Gastroesophageal sphincter (tissue), 4 donors: ENCODE data around the gene CACNA1A. TPM values are rescaled to one million over a fixed set of nuclear protein-coding genes. Genes with fewer than 3 reads are reported as not detected.

Source experiments
- ATAC-seq: fragments of 150-250 bp; one replicate; pipeline ENCODE4 v1.9.1; 2016; ENCODE audit warnings: mild to moderate bottlenecking, moderate library complexity
- H3K27ac ChIP-seq, 4 donors: fragments of 200-600 bp; sonication (generic) in 3 of 4; 1 replicate in 3 of 4; 2 replicates in 1 of 4; pipeline ENCODE4 v1.5.1; 2016 to 2019
- H3K27me3 ChIP-seq: fragments of 200-600 bp; sonication (generic); one replicate; pipeline ENCODE4 v1.5.1; 2019
- H3K36me3 ChIP-seq, 2 donors: fragments of 200-600 bp; sonication (generic); one replicate each; pipeline ENCODE4 v1.5.1; 2019; ENCODE audit warnings: control low read depth in 1 of 2
- H3K4me1 ChIP-seq, 3 donors: fragments of 200-600 bp; sonication (generic); 1 replicate in 2 of 3; 2 replicates in 1 of 3; pipeline ENCODE4 v1.5.1; 2016 to 2019; ENCODE audit warnings: control low read depth in 2 of 3
- H3K4me3 ChIP-seq, 2 donors: fragments of 200-600 bp; sonication (generic); one replicate each; pipeline ENCODE4 v1.5.1; 2019; ENCODE audit warnings: mild to moderate bottlenecking in 1 of 2, moderate library complexity in 1 of 2
- H3K9me3 ChIP-seq, 3 donors: fragments of 200-600 bp; sonication (generic); one replicate each; pipeline ENCODE4 v1.5.1; 2017 to 2019; ENCODE audit warnings: control low read depth in 2 of 3
- CTCF ChIP-seq, 4 experiments: fragments of 200-600 bp in 2 of 4; fragments of 450-650 bp in 2 of 4; sonication (generic) in 1 of 4; IDR thresholded peaks; one replicate each; pipeline ENCODE4 v1.5.1; 2017 to 2019; ENCODE audit warnings: antibody characterized with exemption in 4 of 4, mild to moderate bottlenecking in 2 of 4, moderate library complexity in 2 of 4
- EP300 ChIP-seq: sonication (generic); formaldehyde crosslinking; IDR thresholded peaks from one replicate; pipeline ENCODE4 v1.6.1; 2017; ENCODE audit warnings: antibody characterized with exemption, mild to moderate bottlenecking
- POLR2A ChIP-seq, 2 donors: fragments of 450-650 bp; IDR thresholded peaks; one replicate each; pipeline ENCODE4 v1.6.1; 2017; ENCODE audit warnings: antibody characterized with exemption in 2 of 2, mild to moderate bottlenecking in 2 of 2, moderate library complexity in 1 of 2
- POLR2AphosphoS5 ChIP-seq: sonication (generic); formaldehyde crosslinking; IDR thresholded peaks from one replicate; pipeline ENCODE4 v1.6.1; 2017; ENCODE audit warnings: antibody characterized with exemption
- WGBS, 2 donors: methylation state at CpG; one replicate each; pipeline ENCODE4 v1.1.5; 2018; ENCODE audit warnings: low coverage in 1 of 2; 5-methylcytosine and 5-hydroxymethylcytosine counted together
- total RNA-seq, 4 donors: library from RNA; depleted of rRNA; stranded (reverse); fragments of >200 nt; gene quantifications; one replicate each; pipeline ENCODE4 v1.1.0, GENCODE V29; 2016

Gene CACNA1A
- total RNA-seq, 4 donors from 2014 or later = 0.54 to 1.3 (median 0.93) TPM; not detected in 1

GRCh38 chr19:13329766-13330165, 176.5 kb downstream of the CACNA1A start:
- 86 to 87% methylated on average over 1 to 2 of the region's 6 CpGs for WGBS, 2 donors
- H3K36me3 ChIP-seq = no peaks in the 10 kb centered on the region
- no peaks in the 10 kb centered on the region for H3K4me1 ChIP-seq
- H3K9me3 ChIP-seq = peaks cover 0 to 20% (median 0%) of the 10 kb centered on the region in 3 donors
- no peak overlapping the region for H3K27ac ChIP-seq
- H3K4me3 ChIP-seq = no peak overlapping the region
- H3K27me3 ChIP-seq = peaks cover 33% of the 10 kb centered on the region
- no peak for ATAC-seq
- no peak for TF ChIP-seq POLR2A (IDR thresholded peaks at IDR 0.05)
- TF ChIP-seq EP300 = no peak
- no peak for TF ChIP-seq POLR2AphosphoS5
- no peak for TF ChIP-seq CTCF (IDR thresholded peaks at IDR 0.05)

- 48 to 75% methylated on average over 5 to 6 of the region's 6 CpGs for WGBS, 2 donors
- Histone ChIP-seq H3K4me1 (no peaks in the 10 kb centered on the region), H3K36me3 (no peaks in the 10 kb centered on the region), H3K27me3 (peaks cover 33% of the 10 kb centered on the region), H3K4me3 (no peak overlapping the region), H3K9me3 (peaks cover 0 to 30% (median 0%) of the 10 kb centered on the region in 3 donors), H3K27ac (no peak overlapping the region)
- no peak for TF ChIP-seq POLR2A (IDR thresholded peaks at IDR 0.05)
- TF ChIP-seq EP300 = no peak
- TF ChIP-seq CTCF (IDR thresholded peaks at IDR 0.05) = no peak
- no peak for TF ChIP-seq POLR2AphosphoS5
- no peak for ATAC-seq
Observed at GRCh38 chr19:13328241-13328640, 178.0 kb downstream of the CACNA1A start.

GRCh38 chr19:13319526-13319925, 186.8 kb downstream of the CACNA1A start:
- Histone ChIP-seq H3K36me3 (no peaks in the 10 kb centered on the region), H3K4me1 (no peaks in the 10 kb centered on the region), H3K9me3 (peaks cover 0 to 42% (median 0%) of the 10 kb centered on the region in 3 donors), H3K4me3 (no peak overlapping the region), H3K27ac (no peak overlapping the region), H3K27me3 (peaks cover 18% of the 10 kb centered on the region)
- 76 to 87% methylated on average over 2 to 3 of the region's 4 CpGs for WGBS, 2 donors
- ATAC-seq = no peak
- TF ChIP-seq EP300 (no peak), POLR2A (IDR thresholded peaks at IDR 0.05) (no peak), POLR2AphosphoS5 (no peak), CTCF (IDR thresholded peaks at IDR 0.05) (no peak)

DNA sequence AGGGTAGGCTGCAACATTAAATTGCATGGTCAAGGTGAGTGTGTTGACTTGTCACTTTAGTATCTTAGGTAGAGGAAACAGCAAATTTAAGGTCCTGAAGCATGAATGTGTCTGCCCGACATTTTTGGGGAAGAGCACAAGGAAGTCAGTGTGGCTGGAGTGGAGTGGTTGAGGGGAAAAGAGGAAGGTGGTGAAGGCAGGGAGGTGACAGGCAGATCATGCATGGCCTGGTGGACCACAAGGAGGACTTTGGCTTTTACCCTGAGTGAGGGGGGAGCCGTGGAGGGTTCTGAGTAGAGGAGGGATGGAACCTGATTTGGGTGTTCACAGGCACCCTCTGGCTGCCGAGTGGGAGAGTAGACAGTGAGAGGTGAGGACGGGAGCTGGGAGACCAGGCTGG, 188.1 kb downstream of the CACNA1A start:
- no peak for TF ChIP-seq POLR2A (IDR thresholded peaks at IDR 0.05)
- H3K27me3 ChIP-seq = peaks cover 18% of the 10 kb centered on the region
- H3K9me3 ChIP-seq = peaks cover 0 to 42% (median 0%) of the 10 kb centered on the region in 3 donors
- no peaks in the 10 kb centered on the region for H3K4me1 ChIP-seq
- 67 to 77% methylated on average over 4 of the region's 4 CpGs for WGBS, 2 donors
- no peak overlapping the region for H3K27ac ChIP-seq
- H3K4me3 ChIP-seq = no peak overlapping the region
- no peak for ATAC-seq
- H3K36me3 ChIP-seq = no peaks in the 10 kb centered on the region

- Histone ChIP-seq H3K27me3 (peaks cover 22% of the 10 kb centered on the region), H3K4me3 (no peak overlapping the region), H3K36me3 (no peaks in the 10 kb centered on the region), H3K9me3 (peaks cover 0 to 42% (median 0%) of the 10 kb centered on the region in 3 donors), H3K27ac (no peak overlapping the region), H3K4me1 (no peaks in the 10 kb centered on the region)
- TF ChIP-seq EP300 (no peak), POLR2A (IDR thresholded peaks at IDR 0.05) (no peak), POLR2AphosphoS5 (no peak)
- no peak for ATAC-seq
- WGBS, 2 donors = 48 to 55% methylated on average over 4 of the region's 4 CpGs
Observed at GRCh38 chr19:13315495-13315894, 190.8 kb downstream of the CACNA1A start.

- WGBS, 2 donors = 50 to 92% methylated on average over 3 of the region's 3 CpGs
- ATAC-seq = no peak
- H3K4me1 ChIP-seq = no peaks in the 10 kb centered on the region
Observed at GRCh38 chr19:13314761-13315160, 191.5 kb downstream of the CACNA1A start.

More at GRCh38 chr19:13314761-13315160, 191.5 kb downstream of the CACNA1A start:
- peaks cover 0 to 42% (median 0%) of the 10 kb centered on the region in 3 donors for H3K9me3 ChIP-seq
- H3K36me3 ChIP-seq = no peaks in the 10 kb centered on the region
- no peak overlapping the region for H3K27ac ChIP-seq
- no peak overlapping the region for H3K4me3 ChIP-seq
- peaks cover 17% of the 10 kb centered on the region for H3K27me3 ChIP-seq
- TF ChIP-seq CTCF (IDR thresholded peaks at IDR 0.05) = no peak
- no peak for TF ChIP-seq EP300
- no peak for TF ChIP-seq POLR2A (IDR thresholded peaks at IDR 0.05)
